ENCODE results near the gene SLITRK5.

DNA sequence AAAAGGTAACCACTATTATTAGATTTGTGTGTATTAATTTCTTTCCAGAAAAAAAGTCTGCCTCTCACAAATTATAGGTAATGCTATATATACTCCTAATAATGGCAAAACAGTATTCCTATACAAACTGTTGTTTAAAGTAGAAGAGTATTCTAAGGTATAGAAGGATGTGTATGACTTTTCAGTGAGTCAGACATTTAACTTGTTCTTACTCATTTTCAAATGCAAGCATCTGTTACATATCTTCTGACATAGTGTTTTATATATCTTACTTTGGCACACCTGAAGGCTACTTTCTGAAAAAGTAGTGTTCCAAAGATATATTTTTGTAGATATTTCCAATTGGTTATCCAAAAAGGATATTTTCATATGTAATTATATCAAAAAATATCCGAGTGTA is 3.5 kb upstream of the SLITRK5 start:
- TF ChIP-seq, protein P1, sequence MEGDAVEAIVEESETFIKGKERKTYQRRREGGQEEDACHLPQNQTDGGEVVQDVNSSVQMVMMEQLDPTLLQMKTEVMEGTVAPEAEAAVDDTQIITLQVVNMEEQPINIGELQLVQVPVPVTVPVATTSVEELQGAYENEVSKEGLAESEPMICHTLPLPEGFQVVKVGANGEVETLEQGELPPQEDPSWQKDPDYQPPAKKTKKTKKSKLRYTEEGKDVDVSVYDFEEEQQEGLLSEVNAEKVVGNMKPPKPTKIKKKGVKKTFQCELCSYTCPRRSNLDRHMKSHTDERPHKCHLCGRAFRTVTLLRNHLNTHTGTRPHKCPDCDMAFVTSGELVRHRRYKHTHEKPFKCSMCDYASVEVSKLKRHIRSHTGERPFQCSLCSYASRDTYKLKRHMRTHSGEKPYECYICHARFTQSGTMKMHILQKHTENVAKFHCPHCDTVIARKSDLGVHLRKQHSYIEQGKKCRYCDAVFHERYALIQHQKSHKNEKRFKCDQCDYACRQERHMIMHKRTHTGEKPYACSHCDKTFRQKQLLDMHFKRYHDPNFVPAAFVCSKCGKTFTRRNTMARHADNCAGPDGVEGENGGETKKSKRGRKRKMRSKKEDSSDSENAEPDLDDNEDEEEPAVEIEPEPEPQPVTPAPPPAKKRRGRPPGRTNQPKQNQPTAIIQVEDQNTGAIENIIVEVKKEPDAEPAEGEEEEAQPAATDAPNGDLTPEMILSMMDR (IDR thresholded peaks at IDR 0.05) = no peak
- no peak for TF ChIP-seq POLR2AphosphoS5 (IDR thresholded peaks at IDR 0.05; ENCODE audit: low read depth, low read length)
- TF ChIP-seq REST (IDR thresholded peaks at IDR 0.05; ENCODE audit: insufficient read depth in 1 of 2, low read depth in 2 of 2, low read length in 1 of 2) = no peak

Data from Panc1 (cell line).